HG02623 (cell line): ENCODE results near the gene TOP3A.
A peak's percentile ranks its signal among the peaks of the same experiment; 100 is the strongest.

Experiments
- ATAC-seq: cut with Tn5 transposase; IDR thresholded peaks from one replicate; pipeline ENCODE4 v1.9.1; 2021; ENCODE audit warnings: moderate library complexity; ENCODE audit not compliant: unreplicated experiment

The TOP3A gene

GRCh38 chr17:18235743-18236256, 79.0 kb downstream of the TOP3A start:
- no peak for ATAC-seq

GRCh38 chr17:18234853-18235380, 79.9 kb downstream of the TOP3A start:
- no peak for ATAC-seq

- no peak for ATAC-seq
Measured at GRCh38 chr17:18233803-18234518, 80.8 kb downstream of the TOP3A start.

- ATAC-seq: no peak
Measured at GRCh38 chr17:18231164-18231563, 83.6 kb downstream of the TOP3A start.

DNA sequence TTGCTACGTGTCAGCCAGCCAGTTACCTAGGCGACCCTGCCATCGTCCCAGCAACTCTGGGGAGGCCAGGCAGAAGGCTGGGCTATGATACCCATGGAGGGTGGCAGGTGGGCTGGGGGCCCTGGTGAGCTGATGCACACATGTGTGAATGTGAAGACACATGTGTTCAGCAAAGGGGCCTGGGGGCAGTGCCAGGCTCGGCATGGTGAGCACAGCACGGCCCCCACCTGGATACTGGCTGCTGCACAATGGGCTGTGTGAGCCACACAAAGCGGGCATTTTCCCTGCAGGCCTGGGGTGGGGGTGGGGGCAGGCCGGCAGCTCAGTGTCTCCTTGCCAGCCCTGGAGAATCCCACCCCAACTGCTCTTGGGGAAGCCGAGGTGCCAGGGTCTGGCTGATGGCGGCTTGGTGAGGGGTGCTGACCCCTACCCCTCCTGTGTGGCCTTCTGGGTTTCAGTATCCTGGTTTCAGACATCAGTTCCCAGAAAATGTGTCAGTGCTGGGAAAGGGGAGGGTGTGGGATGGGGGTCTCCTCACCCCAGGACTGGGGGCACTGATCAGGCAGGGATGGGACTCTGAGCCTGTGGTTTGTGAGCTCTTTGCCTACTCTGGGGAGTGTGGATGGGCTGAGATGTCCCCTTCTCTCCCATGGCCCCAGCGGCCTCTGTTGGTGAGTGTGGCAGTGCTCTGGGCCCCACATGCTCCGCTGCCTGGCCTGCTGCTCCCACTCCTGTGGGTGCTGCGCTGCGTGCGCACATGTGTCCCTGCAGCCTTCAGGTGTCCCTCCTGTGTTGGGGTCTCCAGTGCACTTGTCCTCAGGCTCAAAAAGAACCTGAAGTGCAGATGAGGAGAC, 84.3 kb downstream of the TOP3A start:
- ATAC-seq: no peak

GRCh38 chr17:18229771-18230170, 85.0 kb downstream of the TOP3A start:
- no peak for ATAC-seq

GRCh38 chr17:18229254-18229653, 85.5 kb downstream of the TOP3A start:
- ATAC-seq: no peak

DNA sequence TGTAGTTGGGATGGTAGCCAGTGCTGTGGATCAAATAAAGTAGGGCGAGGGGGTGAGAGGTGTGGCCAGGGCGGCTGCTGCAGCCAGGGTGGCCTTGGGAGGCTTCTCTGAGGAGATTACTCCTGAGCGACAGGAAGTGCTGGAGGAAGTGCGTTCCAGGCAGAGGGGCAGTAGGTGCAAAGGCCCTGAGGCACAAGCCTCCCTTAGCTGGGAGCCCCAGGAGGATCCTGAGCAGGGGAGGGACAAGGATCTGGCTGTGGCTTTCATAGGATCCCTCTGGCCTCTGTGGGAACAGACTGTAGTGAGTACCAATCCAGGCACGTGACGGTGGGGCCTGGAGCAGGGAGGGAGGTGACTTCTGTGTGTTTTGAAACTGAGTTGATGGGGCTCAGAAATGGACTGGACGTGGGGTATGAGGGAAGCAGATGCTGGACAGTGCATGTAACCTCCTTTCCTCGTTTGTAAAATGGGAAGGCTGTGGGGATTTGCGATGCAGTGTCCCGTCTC, 86.6 kb downstream of the TOP3A start:
- no peak for ATAC-seq

GRCh38 chr17:18227635-18228034, 87.2 kb downstream of the TOP3A start:
- ATAC-seq: no peak

DNA sequence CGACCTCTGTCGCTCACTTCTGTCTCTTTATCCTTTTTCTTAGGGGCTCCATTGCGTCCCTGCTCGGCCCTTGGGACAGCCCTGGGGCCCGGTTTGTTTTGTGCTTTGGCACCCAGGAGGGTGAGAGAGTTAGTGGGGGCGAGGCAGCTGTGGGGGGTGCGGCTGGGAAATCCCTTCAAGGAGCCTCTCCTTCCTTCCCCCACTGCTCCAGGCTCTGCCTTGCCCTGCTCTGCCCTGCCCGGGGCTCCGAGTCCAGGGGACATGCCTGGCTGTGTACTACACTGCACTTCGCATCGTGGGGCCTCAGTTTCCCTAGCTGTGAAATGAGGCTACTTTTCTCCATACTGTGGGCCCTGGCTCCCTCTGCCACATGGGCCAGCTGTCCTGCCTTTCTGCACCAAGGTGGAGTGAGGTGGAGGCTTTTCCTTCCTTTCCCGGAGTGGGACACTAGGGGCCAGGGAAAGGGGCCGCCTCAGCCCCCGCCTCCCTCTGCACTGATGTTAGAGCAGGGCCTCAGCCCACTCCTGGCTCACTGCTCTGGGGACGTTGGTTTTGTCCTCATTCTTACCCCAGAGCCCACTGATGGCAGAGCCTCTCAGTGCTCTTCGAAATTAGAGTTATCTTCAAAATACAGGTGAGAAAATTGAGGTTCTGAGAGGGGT, 88.4 kb downstream of the TOP3A start:
- ATAC-seq: no peak

DNA sequence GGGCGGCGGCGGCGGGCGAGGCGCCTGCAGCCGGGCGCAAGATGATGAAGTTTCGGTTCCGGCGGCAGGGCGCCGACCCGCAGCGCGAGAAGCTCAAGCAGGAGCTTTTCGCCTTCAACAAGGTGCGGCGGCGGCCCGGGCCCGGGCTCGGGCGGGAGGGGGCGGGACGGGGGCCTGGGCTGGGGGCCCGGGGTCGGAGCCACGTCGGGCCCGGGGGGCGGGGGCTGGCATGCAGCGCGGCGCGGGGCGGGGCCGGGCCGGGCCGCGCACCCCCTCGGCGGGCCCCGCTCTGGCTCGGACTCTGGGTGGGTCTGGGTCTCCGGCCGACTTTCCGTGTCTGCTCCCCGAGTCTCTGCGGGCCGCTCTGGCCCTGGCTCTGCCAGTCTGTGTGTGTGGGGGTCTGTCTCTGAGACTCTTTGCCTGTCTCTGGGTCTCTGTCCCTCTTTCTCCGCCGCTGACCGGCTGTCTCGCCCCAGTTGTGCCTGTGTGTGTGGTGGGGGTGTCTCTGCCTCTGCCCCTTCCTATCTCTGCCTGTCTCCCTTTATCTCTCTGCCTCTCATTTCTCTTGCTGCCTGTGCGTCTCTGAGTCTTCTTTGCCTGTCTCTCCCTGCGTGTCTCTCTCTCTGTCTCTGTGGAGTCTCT, 89.0 kb downstream of the TOP3A start:
- ATAC-seq: no peak

- peak; percentile 89 for ATAC-seq
Measured at GRCh38 chr17:18225121-18225641, 89.6 kb downstream of the TOP3A start, which contains the start of gene LLGL1. Gene LLGL1 (plus strand): TSS chr17:18225635. CDS start chr17:18225683, 48 bp downstream.

- ATAC-seq: no peak
Measured at GRCh38 chr17:18224387-18225120, 90.2 kb downstream of the TOP3A start.

DNA sequence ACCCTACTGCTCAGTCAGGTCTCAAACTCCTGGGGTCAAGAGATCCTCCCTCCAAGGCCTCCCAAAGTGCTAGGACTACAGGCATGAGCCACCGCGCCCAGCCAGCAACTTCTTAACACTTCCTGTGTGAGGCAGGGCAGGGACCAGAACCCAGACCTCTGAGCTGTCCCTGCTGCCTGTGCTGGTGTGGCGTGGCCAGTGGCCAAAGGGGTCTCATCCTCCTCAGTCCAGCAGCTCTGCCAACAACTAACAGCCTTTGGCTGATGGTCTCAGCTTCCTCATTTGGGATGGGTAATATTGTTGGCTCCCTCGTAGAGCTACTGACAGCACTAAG, 90.8 kb downstream of the TOP3A start:
- ATAC-seq: no peak
